Astrocyte of the spinal cord (primary cell): ENCODE measurements around the gene RNASE7.

Source experiments
- DNase-seq: peaks from one replicate; pipeline ENCODE4 v3.0.0; 2011; ENCODE audit warnings: low read depth, low spot score
- H3K4me3 ChIP-seq: 2 replicates; pipeline ENCODE4 v1.5.1; 2011; ENCODE audit warnings: low read depth, mild to moderate bottlenecking, low read length, moderate library complexity
- in situ Hi-C: cut with HindIII; loops from 2 replicates; pipeline ENCODE4 v1.10.0; 2017; ENCODE audit warnings: low sequenced_read_pairs
- TF ChIP-seq, protein P1 (sequence below): IDR thresholded peaks from 2 replicates; pipeline ENCODE4 v1.5.1; 2012; ENCODE audit warnings: low read depth, mild to moderate bottlenecking, low read length, inconsistent platforms

RNASE7 gene

DNA sequence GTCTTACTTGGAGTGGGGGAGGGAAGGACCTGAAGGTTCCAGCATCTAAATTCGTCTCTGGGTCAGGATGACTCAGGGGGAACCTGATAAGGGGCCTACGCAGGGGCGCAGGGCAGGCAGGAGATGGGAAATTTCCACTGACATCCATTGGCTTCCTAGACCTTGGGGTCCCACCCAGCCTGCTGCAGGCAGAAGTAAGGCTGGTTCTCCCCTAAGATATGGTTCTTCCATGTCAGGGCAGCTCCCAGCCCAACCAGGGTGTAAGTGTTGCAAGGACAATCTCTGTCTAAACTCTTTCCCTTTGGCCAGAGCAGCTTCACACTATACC, 15.2 kb upstream of the RNASE7 start:
- TF ChIP-seq, protein P1, sequence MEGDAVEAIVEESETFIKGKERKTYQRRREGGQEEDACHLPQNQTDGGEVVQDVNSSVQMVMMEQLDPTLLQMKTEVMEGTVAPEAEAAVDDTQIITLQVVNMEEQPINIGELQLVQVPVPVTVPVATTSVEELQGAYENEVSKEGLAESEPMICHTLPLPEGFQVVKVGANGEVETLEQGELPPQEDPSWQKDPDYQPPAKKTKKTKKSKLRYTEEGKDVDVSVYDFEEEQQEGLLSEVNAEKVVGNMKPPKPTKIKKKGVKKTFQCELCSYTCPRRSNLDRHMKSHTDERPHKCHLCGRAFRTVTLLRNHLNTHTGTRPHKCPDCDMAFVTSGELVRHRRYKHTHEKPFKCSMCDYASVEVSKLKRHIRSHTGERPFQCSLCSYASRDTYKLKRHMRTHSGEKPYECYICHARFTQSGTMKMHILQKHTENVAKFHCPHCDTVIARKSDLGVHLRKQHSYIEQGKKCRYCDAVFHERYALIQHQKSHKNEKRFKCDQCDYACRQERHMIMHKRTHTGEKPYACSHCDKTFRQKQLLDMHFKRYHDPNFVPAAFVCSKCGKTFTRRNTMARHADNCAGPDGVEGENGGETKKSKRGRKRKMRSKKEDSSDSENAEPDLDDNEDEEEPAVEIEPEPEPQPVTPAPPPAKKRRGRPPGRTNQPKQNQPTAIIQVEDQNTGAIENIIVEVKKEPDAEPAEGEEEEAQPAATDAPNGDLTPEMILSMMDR: no peak
- no peak for DNase-seq
- in situ Hi-C loops: no loop called here
- no peak overlapping the region for H3K4me3 ChIP-seq

DNA sequence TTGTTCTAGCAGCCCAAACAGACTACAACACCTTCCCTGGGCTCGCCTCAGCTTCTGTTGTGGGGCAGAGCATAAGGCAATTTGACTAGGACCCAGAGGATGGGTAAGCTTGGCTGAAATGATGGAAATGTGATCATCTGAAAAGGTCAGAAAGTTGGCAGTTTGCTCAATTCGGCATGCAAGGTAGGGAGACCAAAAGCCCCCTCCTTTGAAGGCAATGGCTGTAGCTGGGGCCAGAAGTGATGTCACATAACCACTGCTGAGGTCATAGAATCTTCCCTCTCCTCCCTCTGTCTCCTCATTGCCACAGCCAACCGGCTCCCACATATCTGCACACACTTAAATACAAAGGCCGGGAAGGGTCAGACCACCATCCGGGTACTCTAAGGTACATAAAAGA, 12.2 kb upstream of the RNASE7 start, which contains the start of gene TPPP2:
Gene TPPP2, plus strand, starts transcription at position 301 of the 400 bp plus-strand sequence. CDS start 365 bp downstream, outside the sequence.
- in situ Hi-C loops: no loop called here
- DNase-seq: no peak
- H3K4me3 ChIP-seq: no peak within 1 kb of the TSS
- TF ChIP-seq, protein P1: no peak

DNA sequence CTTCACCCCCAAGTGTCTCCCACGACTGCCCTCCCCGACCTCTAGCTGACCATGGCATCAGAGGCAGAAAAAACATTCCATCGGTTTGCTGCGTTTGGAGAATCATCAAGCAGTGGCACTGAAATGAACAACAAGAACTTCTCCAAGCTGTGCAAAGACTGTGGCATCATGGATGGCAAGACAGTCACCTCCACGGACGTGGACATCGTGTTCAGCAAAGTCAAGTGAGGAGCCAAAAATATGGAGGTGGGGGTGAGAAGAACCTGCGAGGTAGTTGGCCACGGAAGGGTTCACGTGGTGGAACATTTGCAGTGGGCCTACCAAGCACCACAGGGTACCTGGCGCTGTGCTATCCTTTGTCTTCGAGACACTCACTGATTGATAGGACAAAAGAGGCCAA, 11.6 kb upstream of the RNASE7 start:
- in situ Hi-C loops: no loop called here
- TF ChIP-seq, protein P1: no peak
- no peak for DNase-seq
- no peak overlapping the region for H3K4me3 ChIP-seq

DNA sequence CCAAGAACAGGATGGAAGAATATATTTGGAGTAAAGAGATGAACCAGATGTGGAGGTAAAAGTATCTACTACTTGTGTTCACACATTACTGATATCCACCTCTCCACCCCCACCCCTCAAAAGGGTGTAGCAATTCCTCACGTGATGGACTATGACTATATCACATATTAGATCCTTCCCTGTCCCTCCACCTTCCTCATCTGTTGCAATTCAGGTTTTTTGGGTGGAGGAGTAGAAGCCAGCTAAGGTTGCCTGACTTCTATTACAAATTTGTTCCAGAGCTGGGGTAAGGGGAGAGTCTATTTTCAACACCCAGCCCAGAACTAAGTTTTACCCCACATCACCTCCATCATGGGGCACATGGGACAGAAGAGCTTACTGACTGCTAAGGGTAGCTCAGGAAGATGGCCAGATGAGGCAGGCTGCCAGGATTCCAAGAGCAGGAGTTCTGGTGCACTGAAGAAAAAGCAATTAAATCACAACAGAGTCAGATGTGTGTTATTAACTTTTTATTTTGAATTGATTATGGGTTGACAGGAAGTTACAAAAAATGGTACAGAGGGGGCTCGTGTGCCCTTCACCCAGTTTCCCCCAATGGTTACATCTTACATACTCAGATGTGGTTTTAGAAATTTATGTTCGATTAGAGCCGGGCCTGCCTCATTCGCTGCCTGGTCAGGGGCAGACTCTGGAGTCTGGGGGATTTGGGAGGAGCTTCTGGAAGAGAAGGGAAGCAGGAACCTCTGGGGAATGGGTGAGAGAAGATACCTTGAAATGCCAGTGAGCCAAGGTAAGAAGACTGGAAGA, 9.6 kb upstream of the RNASE7 start:
- no peak overlapping the region for H3K4me3 ChIP-seq
- TF ChIP-seq, protein P1: no peak
- in situ Hi-C loops: no loop called here
- no peak for DNase-seq

DNA sequence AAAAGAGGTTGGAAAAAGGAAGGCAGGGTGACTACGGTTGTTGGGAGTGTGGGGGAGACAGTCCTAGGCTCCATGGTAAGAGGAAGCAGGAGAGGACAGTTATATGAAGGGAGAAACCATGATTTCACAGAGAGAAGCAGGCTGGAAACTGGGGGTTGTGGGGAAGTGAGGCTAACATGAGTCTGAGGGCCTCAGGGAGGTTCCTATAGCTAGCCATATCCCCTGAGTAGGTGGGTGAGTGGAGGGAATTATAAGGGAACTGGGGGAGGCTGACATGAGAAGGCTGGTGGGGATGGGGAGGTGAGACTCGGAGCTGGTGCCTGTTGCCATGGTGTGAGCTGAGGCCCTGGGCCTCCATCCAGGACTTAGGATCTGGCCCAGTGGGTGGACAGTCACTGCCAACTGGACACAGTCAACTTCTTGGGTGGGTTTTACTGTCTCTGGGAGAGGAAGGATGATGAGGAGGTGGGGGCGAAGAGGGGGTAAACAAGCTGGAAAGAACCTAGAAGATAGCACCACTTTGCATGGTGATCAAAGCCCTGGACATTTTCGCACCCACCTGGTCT, 8.9 kb upstream of the RNASE7 start:
- TF ChIP-seq, protein P1: no peak
- DNase-seq: no peak

DNA sequence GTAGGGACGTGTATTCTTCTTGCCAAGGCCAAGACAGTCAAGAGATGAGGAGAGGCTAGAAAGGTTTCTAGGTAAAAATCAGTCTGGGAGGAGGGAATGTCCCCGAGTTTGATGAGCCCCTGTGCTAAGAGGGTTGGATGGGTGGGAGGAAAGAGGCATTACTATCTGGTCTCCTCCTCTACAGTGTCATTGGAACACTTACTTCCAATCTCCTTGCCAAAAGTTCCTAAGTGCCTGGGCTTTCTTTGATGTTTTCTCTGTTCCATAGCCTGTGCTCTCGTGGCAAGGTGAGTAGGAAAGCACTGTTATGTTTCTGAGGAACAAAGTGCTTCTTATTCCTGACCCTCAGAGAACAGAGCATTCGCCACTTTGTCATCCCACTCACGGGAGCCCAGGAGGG, 7.5 kb upstream of the RNASE7 start, which contains the start of gene RNASE13:
Gene RNASE13, minus strand, starts transcription at position 101 of the 400 bp plus-strand sequence. CDS start 519 bp downstream, outside the sequence.
- TF ChIP-seq, protein P1: no peak

More for the DNA sequence above, 8.9 kb upstream of the RNASE7 start:
- H3K4me3 ChIP-seq: no peak overlapping the region
- in situ Hi-C loops: no loop called here

More for the DNA sequence above, 7.5 kb upstream of the RNASE7 start, which contains the start of gene RNASE13:
- no peak within 1 kb of the TSS for H3K4me3 ChIP-seq
- in situ Hi-C loops: no loop called here
- no peak for DNase-seq
